ENCODE results near the gene CERS2.
A peak's percentile ranks its signal among the peaks of the same experiment; 100 is the strongest.

CERS2 gene

GRCh38 chr1:150974580-150975478 is at the start of gene CERS2:
CERS2 (minus strand) TSS chr1:150974835; CDS start chr1:150969090, 5,745 bp downstream.
- TF ChIP-seq REST (IDR thresholded peaks at IDR 0.05; ENCODE audit: low read depth) (no peak), ZBTB7A (IDR thresholded peaks at IDR 0.05; ENCODE audit: low read depth) (peak; percentile 85; the same call in 1 of the 2 replicates)

GRCh38 chr1:151013518-151013917 is 38.9 kb upstream of the CERS2 start:
- TF ChIP-seq TEAD4 (IDR thresholded peaks at IDR 0.05) (no peak), REST (IDR thresholded peaks at IDR 0.05; ENCODE audit: low read depth) (no peak), TCF12 (IDR thresholded peaks at IDR 0.05; ENCODE audit: low read depth) (no peak), CREB1 (IDR thresholded peaks at IDR 0.05; ENCODE audit: low read depth) (no peak), ZBTB7A (IDR thresholded peaks at IDR 0.05; ENCODE audit: low read depth) (no peak), FOXM1 (IDR thresholded peaks at IDR 0.05; ENCODE audit: borderline replicate concordance, low read depth) (no peak), YY1 (IDR thresholded peaks at IDR 0.05; ENCODE audit: low read depth) (no peak), TAF1 (IDR thresholded peaks at IDR 0.05; ENCODE audit: low read depth) (no peak), RAD21 (IDR thresholded peaks at IDR 0.05; ENCODE audit: low read depth) (no peak), NFIC (IDR thresholded peaks at IDR 0.05) (no peak), EGR1 (IDR thresholded peaks at IDR 0.05) (no peak), USF1 (IDR thresholded peaks at IDR 0.05) (no peak), MAX (IDR thresholded peaks at IDR 0.05) (no peak), CEBPB (IDR thresholded peaks at IDR 0.05) (no peak), EP300 (IDR thresholded peaks at IDR 0.05; ENCODE audit: borderline replicate concordance) (no peak)

- TF ChIP-seq TCF12 (IDR thresholded peaks at IDR 0.05; ENCODE audit: low read depth) (no peak), ZBTB7A (IDR thresholded peaks at IDR 0.05; ENCODE audit: low read depth) (no peak), EGR1 (IDR thresholded peaks at IDR 0.05) (no peak)
Observed at GRCh38 chr1:151012684-151013471, 38.2 kb upstream of the CERS2 start.

- TF ChIP-seq EGR1 (IDR thresholded peaks at IDR 0.05) (no peak), ZBTB7A (IDR thresholded peaks at IDR 0.05; ENCODE audit: low read depth) (no peak), YY1 (IDR thresholded peaks at IDR 0.05; ENCODE audit: low read depth) (no peak), FOXM1 (IDR thresholded peaks at IDR 0.05; ENCODE audit: borderline replicate concordance, low read depth) (no peak), TEAD4 (IDR thresholded peaks at IDR 0.05) (no peak), NFIC (IDR thresholded peaks at IDR 0.05) (no peak), TCF12 (IDR thresholded peaks at IDR 0.05; ENCODE audit: low read depth) (no peak), CEBPB (IDR thresholded peaks at IDR 0.05) (no peak), RAD21 (IDR thresholded peaks at IDR 0.05; ENCODE audit: low read depth) (no peak), USF1 (IDR thresholded peaks at IDR 0.05) (no peak), EP300 (IDR thresholded peaks at IDR 0.05; ENCODE audit: borderline replicate concordance) (no peak), CREB1 (IDR thresholded peaks at IDR 0.05; ENCODE audit: low read depth) (no peak)
Observed at GRCh38 chr1:151011154-151011850, 36.7 kb upstream of the CERS2 start.

GRCh38 chr1:151010346-151010726 is 35.7 kb upstream of the CERS2 start:
- TF ChIP-seq NFIC (IDR thresholded peaks at IDR 0.05) (no peak), YY1 (IDR thresholded peaks at IDR 0.05; ENCODE audit: low read depth) (no peak), REST (IDR thresholded peaks at IDR 0.05; ENCODE audit: low read depth) (no peak), FOXM1 (IDR thresholded peaks at IDR 0.05; ENCODE audit: borderline replicate concordance, low read depth) (no peak), TEAD4 (IDR thresholded peaks at IDR 0.05) (no peak)
